H1 (cell line): Measurements from ENCODE around the gene CHST10. TPM values are rescaled to one million over a fixed set of nuclear protein-coding genes. Genes with fewer than 3 reads are reported as not detected.

ENCODE experiments used
- CTCF ChIA-PET: fragments of 300-600 bp; sonication (Branson Sonifier 250); formaldehyde crosslinking; loops from one replicate; lab custom pipeline; 2021; ENCODE audit not compliant: partially characterized antibody; lab: Charles Lee
- POLR2A ChIA-PET: fragments of 300-600 bp; sonication (Branson Sonifier 250); formaldehyde crosslinking; loops from one replicate; lab custom pipeline; 2021; ENCODE audit warnings: inconsistent platforms; ENCODE audit not compliant: partially characterized antibody; lab: Charles Lee
- DNase-seq, 2 experiments: peaks; one replicate each; pipeline versions ENCODE4 v3.0.0 to v3.0.0-alpha.2; 2010 to 2022; ENCODE audit warnings: low spot score in 2 of 2, low read depth in 1 of 2, mixed read lengths in 1 of 2
- FAIRE-seq: peaks from 2 replicates; lab custom pipeline; 2011; peaks lifted over from hg19 to GRCh38; lab: Jason Lieb, UNC
- H2AFZ ChIP-seq: 2 replicates; pipeline ENCODE4 v1.8.1; 2012; ENCODE audit warnings: low read length, inconsistent platforms
- H2AK5ac ChIP-seq: 2 replicates; pipeline ENCODE4 v1.6.1; 2013; ENCODE audit warnings: low read depth, low read length
- H2BK120ac ChIP-seq: replicated peaks from 2 replicates; pipeline ENCODE3; 2013; ENCODE audit warnings: low read depth, low read length, inconsistent platforms
- H2BK12ac ChIP-seq: 2 replicates; pipeline ENCODE4 v1.6.1; 2013; ENCODE audit warnings: low read depth, low read length
- H2BK15ac ChIP-seq: 2 replicates; pipeline ENCODE4 v1.6.1; 2013; ENCODE audit warnings: low read length
- H2BK20ac ChIP-seq: 2 replicates; pipeline ENCODE4 v1.6.1; 2013; ENCODE audit warnings: low read length
- H2BK5ac ChIP-seq: 2 replicates; pipeline ENCODE4 v1.6.1; 2013; ENCODE audit warnings: low read depth, low read length
- H3K14ac ChIP-seq: 2 replicates; pipeline ENCODE4 v1.6.1; 2013; ENCODE audit warnings: inconsistent platforms; ENCODE audit not compliant: insufficient read length
- H3K18ac ChIP-seq: 2 replicates; pipeline ENCODE4 v1.6.1; 2013; ENCODE audit warnings: low read length; ENCODE audit errors: extremely low read depth
- H3K23ac ChIP-seq: 2 replicates; pipeline ENCODE4 v1.6.1; 2013; ENCODE audit warnings: inconsistent platforms; ENCODE audit not compliant: insufficient read length
- H3K23me2 ChIP-seq: 2 replicates; pipeline ENCODE4 v1.6.1; 2013; ENCODE audit warnings: low read depth, low read length
- H3K27ac ChIP-seq: 2 replicates; pipeline ENCODE4 v1.6.1; 2011; ENCODE audit warnings: low read depth, low read length, inconsistent platforms
- H3K27me3 ChIP-seq, 4 experiments: replicated peaks in 1 of 4; 1 replicate in 1 of 4; 2 replicates in 3 of 4; pipeline versions ENCODE4 v1.6.1 to v1.8.1; 2011 to 2013; ENCODE audit warnings: low read length in 3 of 4, mild to moderate bottlenecking in 3 of 4, inconsistent platforms in 2 of 4, mixed read lengths in 2 of 4, moderate library complexity in 1 of 4; ENCODE audit not compliant: control insufficient read depth in 3 of 4, insufficient read depth in 3 of 4; ENCODE audit errors: extremely low read depth in 1 of 4
- H3K36me3 ChIP-seq, 4 experiments: 2 replicates each; pipeline versions ENCODE4 v1.6.1 to v1.8.1; 2011 to 2013; ENCODE audit warnings: mild to moderate bottlenecking in 4 of 4, low read length in 3 of 4, moderate library complexity in 2 of 4, control low read depth in 1 of 4, inconsistent platforms in 1 of 4; ENCODE audit not compliant: insufficient read depth in 4 of 4, control insufficient read depth in 2 of 4
- H3K4ac ChIP-seq: replicated peaks from 2 replicates; pipeline ENCODE3; 2013; ENCODE audit warnings: low read length, low read depth, mixed read lengths, inconsistent platforms; ENCODE audit not compliant: insufficient read length
- H3K4me1 ChIP-seq, 4 experiments: replicated peaks in 1 of 4; 1 replicate in 1 of 4; 2 replicates in 3 of 4; pipeline versions ENCODE4 v1.6.1 to v1.8.1; 2011 to 2013; ENCODE audit warnings: low read length in 3 of 4, inconsistent platforms in 2 of 4, mixed read lengths in 1 of 4; ENCODE audit not compliant: insufficient read depth in 4 of 4, control insufficient read depth in 3 of 4
- H3K4me2 ChIP-seq, 2 experiments: 2 replicates each; pipeline versions ENCODE4 v1.6.1 to v1.8.1; 2011 to 2013; ENCODE audit warnings: low read depth in 2 of 2, low read length in 2 of 2, control low read depth in 1 of 2, inconsistent platforms in 1 of 2, mild to moderate bottlenecking in 1 of 2; ENCODE audit not compliant: insufficient read depth in 1 of 2
- H3K4me3 ChIP-seq, 4 experiments: fragments of 200-600, 300-600 bp in 1 of 4; sonication (generic), shearing (Covaris generic), sonication (Bioruptor Twin) in 1 of 4; 2 replicates each; pipeline versions ENCODE4 v1.5.1 to v1.8.1; 2011 to 2016; ENCODE audit warnings: low read length in 4 of 4, low read depth in 3 of 4, control low read depth in 2 of 4, inconsistent platforms in 2 of 4, mild to moderate bottlenecking in 2 of 4, mixed read lengths in 1 of 4, moderate library complexity in 1 of 4; ENCODE audit not compliant: insufficient read depth in 2 of 4; ENCODE audit errors: extremely low read depth in 1 of 4
- H3K56ac ChIP-seq: replicated peaks from 2 replicates; pipeline ENCODE3; 2013; ENCODE audit warnings: low read depth, mild to moderate bottlenecking, mixed read lengths, low read length, inconsistent platforms; ENCODE audit not compliant: insufficient read length
- H3K79me1 ChIP-seq: 2 replicates; pipeline ENCODE4 v1.6.1; 2013; ENCODE audit warnings: low read depth, low read length, control low read depth
- H3K79me2 ChIP-seq, 2 experiments: 2 replicates each; pipeline versions ENCODE4 v1.6.1 to v1.8.1; 2012 to 2013; ENCODE audit warnings: low read length in 2 of 2, mild to moderate bottlenecking in 2 of 2, inconsistent platforms in 1 of 2; ENCODE audit not compliant: insufficient read depth in 2 of 2, control insufficient read depth in 1 of 2
- H3K9ac ChIP-seq, 4 experiments: replicated peaks in 1 of 4; 1 replicate in 1 of 4; 2 replicates in 3 of 4; pipeline versions ENCODE4 v1.6.1 to v1.8.1; 2011 to 2013; ENCODE audit warnings: low read depth in 3 of 4, low read length in 3 of 4, control low read depth in 2 of 4, mild to moderate bottlenecking in 2 of 4, moderate library complexity in 2 of 4, inconsistent platforms in 1 of 4; ENCODE audit errors: extremely low read depth in 1 of 4
- H3K9me3 ChIP-seq, 2 experiments: 2 replicates each; pipeline versions ENCODE4 v1.6.1 to v1.8.1; 2012 to 2013; ENCODE audit warnings: mild to moderate bottlenecking in 2 of 2, moderate library complexity in 2 of 2, control low read depth in 1 of 2, inconsistent platforms in 1 of 2, low read depth in 1 of 2, low read length in 1 of 2, mixed read lengths in 1 of 2; ENCODE audit not compliant: insufficient read depth in 2 of 2
- H4K20me1 ChIP-seq, 2 experiments: replicated peaks in 1 of 2; 2 replicates each; pipeline versions ENCODE3 to v1.8.1; 2011 to 2013; ENCODE audit warnings: inconsistent platforms in 2 of 2, low read length in 2 of 2, mild to moderate bottlenecking in 1 of 2; ENCODE audit not compliant: insufficient read depth in 2 of 2, control insufficient read depth in 1 of 2
- H4K5ac ChIP-seq: 2 replicates; pipeline ENCODE4 v1.6.1; 2013; ENCODE audit warnings: low read length, low read depth, mixed read lengths, inconsistent platforms; ENCODE audit not compliant: insufficient read length
- H4K8ac ChIP-seq: 2 replicates; pipeline ENCODE4 v1.8.0; 2013; ENCODE audit warnings: mild to moderate bottlenecking, moderate library complexity, low read length, inconsistent platforms; ENCODE audit not compliant: insufficient read depth; ENCODE audit errors: extremely low read depth
- H4K91ac ChIP-seq: replicated peaks from 2 replicates; pipeline ENCODE3; 2013; ENCODE audit warnings: low read length, mixed read lengths, inconsistent platforms; ENCODE audit not compliant: insufficient read length
- CBX8 ChIP-seq: fragments of 300-800, 300-1000 bp; sonication (generic); IDR thresholded peaks from 2 replicates; pipeline ENCODE4 v1.7.1; 2016; ENCODE audit warnings: low read depth, low read length, borderline replicate concordance
- RNF2 ChIP-seq: fragments of 200-900, 300-1000 bp; sonication (generic); IDR thresholded peaks from 2 replicates; pipeline ENCODE4 v1.7.1; 2016; ENCODE audit warnings: borderline replicate concordance, low read depth, mild to moderate bottlenecking, antibody characterized with exemption, low read length; ENCODE audit not compliant: poor library complexity, severe bottlenecking; ENCODE audit errors: missing control alignments
- SAP30 ChIP-seq: fragments of 300-600 bp; sonication (generic); IDR thresholded peaks from 2 replicates; pipeline ENCODE4 v1.7.1; 2012; ENCODE audit warnings: low read length, moderate library complexity, mild to moderate bottlenecking, inconsistent platforms; ENCODE audit not compliant: insufficient read depth, insufficient replicate concordance
- SIX5 ChIP-seq: IDR thresholded peaks from 2 replicates; pipeline ENCODE4 v1.6.1; 2011; ENCODE audit warnings: mild to moderate bottlenecking, low read depth, low read length
- SRF ChIP-seq: IDR thresholded peaks from 2 replicates; pipeline ENCODE4 v1.6.1; 2011; ENCODE audit warnings: mild to moderate bottlenecking, low read depth, low read length, moderate library complexity
- TEAD4 ChIP-seq: IDR thresholded peaks from 2 replicates; pipeline ENCODE4 v1.6.1; 2012; ENCODE audit warnings: low read depth, low read length, inconsistent platforms, mixed read lengths
- YY1 ChIP-seq: IDR thresholded peaks from 2 replicates; pipeline ENCODE4 v1.6.1; 2011; ENCODE audit warnings: low read depth, mild to moderate bottlenecking, low read length
- WGBS, 2 experiments: shearing (Covaris generic) in 1 of 2; methylation state at CpG; one replicate each; pipeline versions ENCODE4 v1.1.6 to v1.1.7; 2013 to 2015; ENCODE audit warnings: low lambda C conversion rate in 2 of 2, mixed read lengths in 2 of 2, inconsistent platforms in 1 of 2, low coverage in 1 of 2, missing lambda C conversion rate in 1 of 2; ENCODE audit not compliant: insufficient replicate concordance in 2 of 2, insufficient coverage in 1 of 2, insufficient read length in 1 of 2; ENCODE audit errors: extremely low coverage in 1 of 2, missing lambda C conversion rate in 1 of 2; 5-methylcytosine and 5-hydroxymethylcytosine counted together
- polyA plus RNA-seq, 7 experiments: library from polyadenylated mRNA; depleted of rRNA in 3 of 7; stranded (reverse) in 5 of 7; unstranded in 2 of 7; fragments of >200 nt in 5 of 7; fragments of 200-250 nt in 2 of 7; gene quantifications; 1 replicate in 5 of 7; 2 replicates in 1 of 7; 4 replicates in 1 of 7; pipeline versions ENCODE4 v1.2.1 to v1.2.3, GENCODE V29; 2011 to 2013; ENCODE audit warnings: missing spikeins in 2 of 7, mixed read lengths in 2 of 7
- total RNA-seq: library from RNA; stranded (reverse); fragmentation: NEBNext Ultra II Directional; extraction: Animal tissue kit (Norgen Biotek cat#: 25700); gene quantifications from 2 replicates; pipeline ENCODE4 v1.2.1, GENCODE V29; 2021

CHST10 gene
- total and polyA plus RNA-seq, 2 of the 8 experiments (the other 6 are each of a cell fraction or from before 2014, with no cell fraction given): 27.3 to 29.1 TPM

DNA sequence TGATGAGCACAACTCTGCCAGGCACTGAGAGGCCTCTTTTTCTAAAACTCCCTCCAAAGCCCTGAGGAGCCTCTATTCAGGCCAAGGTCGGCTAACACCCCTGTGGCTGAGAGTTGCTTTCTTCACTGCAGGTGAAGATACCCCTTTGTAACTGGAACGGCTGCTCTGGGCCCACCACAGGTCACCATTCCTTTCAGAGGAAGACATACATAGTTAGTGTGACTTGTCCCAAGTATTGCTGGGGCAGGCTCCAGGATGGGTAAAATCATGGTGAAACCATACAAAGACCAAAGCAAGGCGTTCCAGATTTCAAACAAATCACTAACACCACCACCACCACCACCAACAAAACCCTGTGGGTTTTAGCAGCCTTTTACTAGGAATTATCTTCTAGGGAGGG lies 36.8 kb downstream of the CHST10 start:
- DNase-seq (peak in 1 of 2 experiments; percentile 39), FAIRE-seq (no peak)
- ChIA-PET POLR2A (interaction anchor here (0.7 to 1.7 kb wide), 3 partner anchors 27 to 118 kb away, joined by 3 read pairs; no protein-coding TSS in a partner anchor), CTCF (interaction anchor here (0.8 to 7.0 kb wide), 28 partner anchors 9 to 822 kb away, joined by 3 to 139 read pairs (median 4); no protein-coding TSS in a partner anchor)
- Histone ChIP-seq H3K4ac (no peak overlapping the region), H3K23me2 (no peaks in the 10 kb centered on the region), H2BK5ac (no peak overlapping the region), H4K5ac (no peak overlapping the region), H2BK120ac (no peak overlapping the region), H3K23ac (no peak overlapping the region), H2AFZ (no peak overlapping the region), H3K9ac (no peak overlapping the region), H2BK12ac (no peak overlapping the region), H3K4me3 (no peak overlapping the region), H2AK5ac (no peak overlapping the region), H3K27ac (no peak overlapping the region), H2BK20ac (no peak overlapping the region), H3K36me3 (no peaks in the 10 kb centered on the region), H3K4me1 (no peaks in the 10 kb centered on the region), H3K79me1 (no peaks in the 10 kb centered on the region), H3K9me3 (no peaks in the 10 kb centered on the region), H3K14ac (no peak overlapping the region), H2BK15ac (no peak overlapping the region), H4K20me1 (no peaks in the 10 kb centered on the region), H3K18ac (no peak overlapping the region), H3K4me2 (no peak overlapping the region), H3K27me3 (no peaks in the 10 kb centered on the region), H4K8ac (no peak overlapping the region), H4K91ac (no peak overlapping the region), H3K56ac (no peak overlapping the region), H3K79me2 (no peaks in the 10 kb centered on the region)
- TF ChIP-seq SAP30 (no peak), RNF2 (no peak), YY1 (no peak), SIX5 (no peak), TEAD4 (no peak), SRF (no peak), CBX8 (no peak)
- 81% methylated on average over 3 of the region's 3 CpGs; no CpG with 5 or more reads in 1 of the 2 experiments for WGBS, 2 experiments
